GM21381 (cell line): Measurements from ENCODE around the gene CLCA4.
"Not testable (repeated sequence)": the region's sequence is repeated elsewhere in the genome, so short reads cannot be mapped to it uniquely, and the experiment has no call there.

Source experiments
- ATAC-seq: cut with Tn5 transposase; IDR thresholded peaks from one replicate; pipeline ENCODE4 v1.9.1; 2021; ENCODE audit warnings: mild to moderate bottlenecking, moderate library complexity; ENCODE audit not compliant: unreplicated experiment

Gene CLCA4

GRCh38 chr1:86530211-86530845 is 16.6 kb upstream of the CLCA4 start:
- no peak for ATAC-seq

GRCh38 chr1:86537928-86538695 is 8.8 kb upstream of the CLCA4 start:
- ATAC-seq, result no peak

- no peak for ATAC-seq
These were observed 8.1 kb upstream of the CLCA4 start for GRCh38 chr1:86538775-86539174.

- no peak for ATAC-seq
These were observed 5.0 kb upstream of the CLCA4 start for GRCh38 chr1:86541859-86542258.

GRCh38 chr1:86542631-86543030 is 4.2 kb upstream of the CLCA4 start:
- ATAC-seq, result no peak

- ATAC-seq, result no peak
These were observed 2.0 kb downstream of the CLCA4 start for GRCh38 chr1:86548839-86549238.

- ATAC-seq, result no peak
These were observed 4.4 kb downstream of the CLCA4 start for GRCh38 chr1:86551305-86551704.

- ATAC-seq, result no peak
These were observed 5.5 kb downstream of the CLCA4 start for GRCh38 chr1:86552376-86552775.

GRCh38 chr1:86557739-86558138 is 10.9 kb downstream of the CLCA4 start:
- ATAC-seq, result no peak

GRCh38 chr1:86563849-86564248 is 17.0 kb downstream of the CLCA4 start:
- no peak for ATAC-seq

GRCh38 chr1:86567341-86567740 is 20.5 kb downstream of the CLCA4 start:
- ATAC-seq, result no peak

- ATAC-seq, result no peak
These were observed 21.0 kb downstream of the CLCA4 start for GRCh38 chr1:86567878-86568277.

- no peak for ATAC-seq
These were observed 27.0 kb downstream of the CLCA4 start for GRCh38 chr1:86573763-86574484.

GRCh38 chr1:86581231-86581630 is 34.4 kb downstream of the CLCA4 start:
- no peak for ATAC-seq

GRCh38 chr1:86582161-86582560 is 35.3 kb downstream of the CLCA4 start:
- ATAC-seq, result no peak

GRCh38 chr1:86583032-86583431 is 36.2 kb downstream of the CLCA4 start:
- ATAC-seq, result no peak

GRCh38 chr1:86583593-86583992 is 36.7 kb downstream of the CLCA4 start:
- ATAC-seq, result no peak

GRCh38 chr1:86594284-86594770 is 47.4 kb downstream of the CLCA4 start:
- no peak for ATAC-seq

GRCh38 chr1:86596224-86596623 is 49.3 kb downstream of the CLCA4 start:
- ATAC-seq, result no peak

- ATAC-seq, result no peak
These were observed 49.9 kb downstream of the CLCA4 start for GRCh38 chr1:86596741-86597290.

- not testable (repeated sequence) for ATAC-seq
These were observed 59.2 kb downstream of the CLCA4 start for GRCh38 chr1:86606080-86606479.
